ENCODE data around the gene BTBD7. TPM values are rescaled to one million over a fixed set of nuclear protein-coding genes. Genes with fewer than 3 reads are reported as not detected.

The BTBD7 gene
- total and polyA plus RNA-seq, 3 donors from 2014 or later = 16.9 to 27.8 (median 26.1) TPM

DNA sequence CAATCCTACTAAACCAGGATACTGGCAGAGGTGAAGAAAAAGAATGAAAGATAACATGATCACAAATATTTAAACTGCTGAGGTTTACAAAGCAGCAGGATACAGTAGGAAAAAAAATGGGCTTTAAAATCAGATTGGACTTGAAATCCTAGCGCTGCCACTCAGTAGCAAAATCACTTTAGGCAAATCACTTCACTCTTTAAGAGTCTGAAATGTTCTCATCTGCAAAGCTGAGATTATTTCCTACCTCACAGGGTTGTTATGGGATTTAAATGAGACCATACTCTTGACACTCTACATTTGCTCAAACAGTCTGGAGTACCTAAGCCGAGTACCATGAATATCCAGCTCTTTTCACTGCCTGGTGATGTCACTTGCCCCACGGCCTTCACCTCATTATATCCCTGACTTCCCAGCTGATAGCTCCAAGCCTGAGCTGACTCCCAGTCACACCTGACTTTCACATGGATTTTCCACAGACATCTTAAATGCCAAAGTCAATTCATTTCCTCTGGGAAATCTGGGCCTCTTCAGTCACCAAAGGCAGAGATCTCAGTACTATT lies 65.6 kb downstream of the BTBD7 start:
- Histone ChIP-seq H3K27ac (no peak overlapping the region), H3K4me3 (no peak overlapping the region), H3K36me3 (ENCODE audit: low read depth, missing control alignments) (no peaks in the 10 kb centered on the region), H3K4me1 (no peaks in the 10 kb centered on the region), H3K27me3 (no peaks in the 10 kb centered on the region), H3K9me3 (no peaks in the 10 kb centered on the region)
- no peak for DNase-seq
- 89 to 90% methylated on average over 3 of the region's 3 CpGs for WGBS, 2 donors
- TF ChIP-seq, protein P1, sequence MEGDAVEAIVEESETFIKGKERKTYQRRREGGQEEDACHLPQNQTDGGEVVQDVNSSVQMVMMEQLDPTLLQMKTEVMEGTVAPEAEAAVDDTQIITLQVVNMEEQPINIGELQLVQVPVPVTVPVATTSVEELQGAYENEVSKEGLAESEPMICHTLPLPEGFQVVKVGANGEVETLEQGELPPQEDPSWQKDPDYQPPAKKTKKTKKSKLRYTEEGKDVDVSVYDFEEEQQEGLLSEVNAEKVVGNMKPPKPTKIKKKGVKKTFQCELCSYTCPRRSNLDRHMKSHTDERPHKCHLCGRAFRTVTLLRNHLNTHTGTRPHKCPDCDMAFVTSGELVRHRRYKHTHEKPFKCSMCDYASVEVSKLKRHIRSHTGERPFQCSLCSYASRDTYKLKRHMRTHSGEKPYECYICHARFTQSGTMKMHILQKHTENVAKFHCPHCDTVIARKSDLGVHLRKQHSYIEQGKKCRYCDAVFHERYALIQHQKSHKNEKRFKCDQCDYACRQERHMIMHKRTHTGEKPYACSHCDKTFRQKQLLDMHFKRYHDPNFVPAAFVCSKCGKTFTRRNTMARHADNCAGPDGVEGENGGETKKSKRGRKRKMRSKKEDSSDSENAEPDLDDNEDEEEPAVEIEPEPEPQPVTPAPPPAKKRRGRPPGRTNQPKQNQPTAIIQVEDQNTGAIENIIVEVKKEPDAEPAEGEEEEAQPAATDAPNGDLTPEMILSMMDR (IDR thresholded peaks at IDR 0.05) = no peak
- no peak for TF ChIP-seq POLR2A (IDR thresholded peaks at IDR 0.05)
- intact Hi-C loops (cut with DNase I; ENCODE audit: low total_unique reads) = no loop called here

- H3K27me3 ChIP-seq = no peaks in the 10 kb centered on the region
- H3K27ac ChIP-seq = no peak overlapping the region
- intact Hi-C loops (cut with DNase I; ENCODE audit: low total_unique reads) = no loop called here
- H3K4me3 ChIP-seq = no peak overlapping the region
- no peak for TF ChIP-seq POLR2A (IDR thresholded peaks at IDR 0.05)
- TF ChIP-seq, protein P1 (IDR thresholded peaks at IDR 0.05) = no peak
- DNase-seq = no peak
- no peaks in the 10 kb centered on the region for H3K36me3 ChIP-seq (ENCODE audit: low read depth, missing control alignments)
- H3K9me3 ChIP-seq = no peaks in the 10 kb centered on the region
- no peaks in the 10 kb centered on the region for H3K4me1 ChIP-seq
- 87 to 88% methylated on average over 6 of the region's 6 CpGs for WGBS, 2 donors
Observed at GRCh38 chr14:93266127-93266526, 66.7 kb downstream of the BTBD7 start.

- no peaks in the 10 kb centered on the region for H3K4me1 ChIP-seq
- no peaks in the 10 kb centered on the region for H3K36me3 ChIP-seq (ENCODE audit: low read depth, missing control alignments)
- no peak overlapping the region for H3K4me3 ChIP-seq
- TF ChIP-seq, protein P1 (IDR thresholded peaks at IDR 0.05) = no peak
- TF ChIP-seq POLR2A (IDR thresholded peaks at IDR 0.05) = no peak
- H3K27ac ChIP-seq = no peak overlapping the region
- WGBS, 2 donors = 97 to 100% methylated on average over 1 of the region's 1 CpG
- no peaks in the 10 kb centered on the region for H3K9me3 ChIP-seq
- intact Hi-C loops (cut with DNase I; ENCODE audit: low total_unique reads) = no loop called here
- no peak for DNase-seq
- no peaks in the 10 kb centered on the region for H3K27me3 ChIP-seq
Observed at GRCh38 chr14:93263416-93263815, 69.4 kb downstream of the BTBD7 start.

DNA sequence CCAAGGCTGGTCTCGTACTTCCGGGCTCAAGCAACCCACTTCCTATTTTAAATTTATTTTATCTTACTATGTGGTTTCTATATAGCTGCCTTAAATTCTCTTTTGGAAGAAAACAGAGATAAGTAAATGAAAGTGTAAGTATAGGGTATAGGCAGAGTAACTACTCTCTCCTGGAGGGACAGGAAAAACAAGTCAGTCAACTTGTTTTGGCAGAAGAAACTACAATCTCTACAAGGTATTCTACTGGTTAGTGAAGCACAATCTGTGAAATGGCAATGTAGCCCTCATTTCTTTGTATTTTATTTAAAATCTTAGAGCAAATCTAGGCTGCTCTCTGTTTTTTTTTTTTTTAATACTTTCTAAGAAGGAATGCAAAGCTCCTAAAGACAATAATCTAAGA lies 70.4 kb downstream of the BTBD7 start:
- Histone ChIP-seq H3K36me3 (ENCODE audit: low read depth, missing control alignments) (no peaks in the 10 kb centered on the region), H3K4me1 (no peaks in the 10 kb centered on the region), H3K4me3 (no peak overlapping the region), H3K27me3 (no peaks in the 10 kb centered on the region), H3K27ac (no peak overlapping the region), H3K9me3 (no peaks in the 10 kb centered on the region)
- WGBS, 2 donors = 85 to 86% methylated on average over 2 of the region's 2 CpGs
- TF ChIP-seq, protein P1 (IDR thresholded peaks at IDR 0.05) = no peak
- TF ChIP-seq POLR2A (IDR thresholded peaks at IDR 0.05) = no peak
- intact Hi-C loops (cut with DNase I; ENCODE audit: low total_unique reads) = no loop called here
- DNase-seq = no peak

GRCh38 chr14:93249128-93249831 lies 83.6 kb downstream of the BTBD7 start:
- 91 to 97% methylated on average over 7 of the region's 7 CpGs for WGBS, 2 donors
- Histone ChIP-seq H3K27me3 (no peaks in the 10 kb centered on the region), H3K9me3 (no peaks in the 10 kb centered on the region), H3K4me3 (no peak overlapping the region), H3K4me1 (no peaks in the 10 kb centered on the region), H3K27ac (no peak overlapping the region), H3K36me3 (ENCODE audit: low read depth, missing control alignments) (no peaks in the 10 kb centered on the region)
- no peak for DNase-seq
- TF ChIP-seq, protein P1 (IDR thresholded peaks at IDR 0.05) = no peak
- no peak for TF ChIP-seq POLR2A (IDR thresholded peaks at IDR 0.05)
- intact Hi-C loops (cut with DNase I; ENCODE audit: low total_unique reads) = no loop called here
